ENCODE data around the gene TSPAN18. TPM values are rescaled to one million over a fixed set of nuclear protein-coding genes. Genes with fewer than 3 reads are reported as not detected.

The TSPAN18 gene
- total RNA-seq, 1 donor: under 0.01 TPM

DNA sequence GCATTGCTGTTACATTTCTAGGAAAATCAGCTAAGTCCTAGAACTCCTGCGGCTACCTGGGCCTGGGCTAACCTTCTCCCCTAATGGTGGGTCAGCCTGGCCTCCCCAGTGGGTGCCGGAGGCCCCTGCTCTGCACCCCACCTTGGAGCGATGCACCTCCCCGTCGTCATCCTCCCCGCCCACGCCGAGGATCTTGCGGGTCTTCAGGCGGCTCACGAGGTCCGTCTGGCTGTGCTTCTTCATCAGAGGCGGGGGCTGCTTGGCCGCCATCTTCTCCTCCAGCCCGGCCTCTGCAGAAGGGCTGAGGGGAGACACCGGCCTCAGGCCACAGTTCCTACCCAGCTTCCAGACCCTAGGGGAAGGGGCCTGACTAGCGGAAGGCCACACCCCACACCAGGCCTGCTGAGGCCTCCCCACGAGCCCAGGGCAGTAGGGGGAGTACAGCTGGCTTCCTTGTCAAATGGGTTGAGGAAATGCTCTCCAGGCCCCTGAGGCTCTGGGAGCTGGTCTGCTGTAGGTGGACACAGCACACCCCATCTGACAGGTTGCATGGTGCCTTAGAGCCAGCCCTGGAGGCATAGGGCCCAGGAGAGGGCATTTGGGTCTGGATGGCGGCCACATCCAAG, 211.4 kb downstream of the TSPAN18 start:
- DNase-seq (ENCODE audit: low read depth): no peak
- H3K4me3 ChIP-seq (ENCODE audit: low read depth, low read length): no peak overlapping the region
- TF ChIP-seq, protein P1, sequence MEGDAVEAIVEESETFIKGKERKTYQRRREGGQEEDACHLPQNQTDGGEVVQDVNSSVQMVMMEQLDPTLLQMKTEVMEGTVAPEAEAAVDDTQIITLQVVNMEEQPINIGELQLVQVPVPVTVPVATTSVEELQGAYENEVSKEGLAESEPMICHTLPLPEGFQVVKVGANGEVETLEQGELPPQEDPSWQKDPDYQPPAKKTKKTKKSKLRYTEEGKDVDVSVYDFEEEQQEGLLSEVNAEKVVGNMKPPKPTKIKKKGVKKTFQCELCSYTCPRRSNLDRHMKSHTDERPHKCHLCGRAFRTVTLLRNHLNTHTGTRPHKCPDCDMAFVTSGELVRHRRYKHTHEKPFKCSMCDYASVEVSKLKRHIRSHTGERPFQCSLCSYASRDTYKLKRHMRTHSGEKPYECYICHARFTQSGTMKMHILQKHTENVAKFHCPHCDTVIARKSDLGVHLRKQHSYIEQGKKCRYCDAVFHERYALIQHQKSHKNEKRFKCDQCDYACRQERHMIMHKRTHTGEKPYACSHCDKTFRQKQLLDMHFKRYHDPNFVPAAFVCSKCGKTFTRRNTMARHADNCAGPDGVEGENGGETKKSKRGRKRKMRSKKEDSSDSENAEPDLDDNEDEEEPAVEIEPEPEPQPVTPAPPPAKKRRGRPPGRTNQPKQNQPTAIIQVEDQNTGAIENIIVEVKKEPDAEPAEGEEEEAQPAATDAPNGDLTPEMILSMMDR (IDR thresholded peaks at IDR 0.05; ENCODE audit: insufficient read depth, low read depth, low read length): no peak

GRCh38 chr11:44939673-44940395, 213.1 kb downstream of the TSPAN18 start:
- H3K4me3 ChIP-seq (ENCODE audit: low read depth, low read length): no peak overlapping the region
- peak; percentile 10 for DNase-seq (ENCODE audit: low read depth)
- TF ChIP-seq, protein P1 (IDR thresholded peaks at IDR 0.05; ENCODE audit: insufficient read depth, low read depth, low read length): peak; percentile 29

- TF ChIP-seq, protein P1 (IDR thresholded peaks at IDR 0.05; ENCODE audit: insufficient read depth, low read depth, low read length): no peak
- H3K4me3 ChIP-seq (ENCODE audit: low read depth, low read length): no peak overlapping the region
- no peak for DNase-seq (ENCODE audit: low read depth)
These were observed 213.6 kb downstream of the TSPAN18 start for GRCh38 chr11:44940404-44940803.

DNA sequence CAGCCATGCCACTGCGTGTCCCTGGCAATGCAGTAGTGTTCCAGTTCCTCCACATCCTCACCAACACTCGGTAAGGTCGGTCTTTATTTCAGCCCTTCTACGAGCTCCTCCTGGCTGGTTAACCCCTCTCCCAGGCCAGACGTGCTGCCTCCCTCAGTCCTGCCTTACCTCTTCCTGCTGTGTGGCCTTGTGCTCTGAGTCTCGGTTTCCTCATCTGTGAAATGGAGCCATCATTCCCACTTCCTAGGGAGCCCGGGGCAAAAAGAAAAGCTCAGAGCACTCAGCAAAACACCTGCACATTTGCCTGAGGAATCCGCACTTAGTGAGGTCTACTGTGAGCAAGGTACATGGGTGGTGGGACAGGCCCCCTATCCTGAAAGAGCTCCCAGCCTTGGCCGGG, 214.1 kb downstream of the TSPAN18 start:
- no peak for DNase-seq (ENCODE audit: low read depth)
- no peak overlapping the region for H3K4me3 ChIP-seq (ENCODE audit: low read depth, low read length)
- TF ChIP-seq, protein P1 (IDR thresholded peaks at IDR 0.05; ENCODE audit: insufficient read depth, low read depth, low read length): no peak

DNA sequence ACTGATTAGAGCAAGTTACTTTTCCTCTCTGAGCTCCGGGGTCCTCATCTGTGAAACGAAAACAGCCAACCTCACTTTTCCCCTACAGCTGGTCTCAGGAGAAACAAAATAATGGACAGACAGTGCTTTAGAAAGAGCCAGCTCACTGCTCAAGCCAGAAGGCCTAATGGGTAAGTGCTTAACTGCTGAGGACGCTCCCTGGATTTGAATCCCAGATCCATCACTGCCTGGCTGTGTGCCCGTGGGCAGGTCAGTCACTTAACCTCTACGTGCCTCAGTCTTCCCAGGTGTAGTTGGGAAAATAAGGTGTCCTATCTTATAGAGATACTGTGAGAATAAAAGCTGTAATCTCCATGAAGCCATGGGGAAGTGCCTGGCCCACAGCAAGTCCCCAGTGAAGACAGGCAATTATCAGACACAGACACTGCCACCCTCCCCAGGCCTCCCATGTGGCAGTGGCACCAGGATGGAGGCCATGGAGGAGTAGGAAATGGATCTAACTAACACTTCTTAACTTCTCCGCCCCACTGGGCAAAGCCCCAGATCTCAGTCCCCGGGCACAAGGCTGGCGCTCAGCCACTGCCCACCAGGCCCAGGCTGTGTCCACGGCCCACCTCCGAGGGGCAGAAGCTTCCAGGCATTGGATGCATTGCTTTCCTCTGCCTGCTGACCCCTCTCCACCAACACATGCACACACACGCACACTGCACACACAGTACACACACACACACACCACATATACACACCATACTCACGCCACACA, 214.7 kb downstream of the TSPAN18 start:
- TF ChIP-seq, protein P1 (IDR thresholded peaks at IDR 0.05; ENCODE audit: insufficient read depth, low read depth, low read length): no peak
- no peak for DNase-seq (ENCODE audit: low read depth)
- no peak overlapping the region for H3K4me3 ChIP-seq (ENCODE audit: low read depth, low read length)

GRCh38 chr11:44942029-44942955, 215.5 kb downstream of the TSPAN18 start:
- TF ChIP-seq, protein P1 (IDR thresholded peaks at IDR 0.05; ENCODE audit: insufficient read depth, low read depth, low read length): no peak
- no peak overlapping the region for H3K4me3 ChIP-seq (ENCODE audit: low read depth, low read length)
- DNase-seq (ENCODE audit: low read depth): no peak

All from fibroblast of villous mesenchyme (primary cell).